PC-9 (cell line): ENCODE results near the gene SLC8A2. TPM values are rescaled to one million over a fixed set of nuclear protein-coding genes. Genes with fewer than 3 reads are reported as not detected.

Experiments
- BruUV-seq: library from RNA; stranded (reverse); fragments of 400-500 nt; replicated peaks from 2 replicates; lab custom pipeline; 2021; lab: Mats Ljungman, UMichigan
- CTCF ChIA-PET: fragments of 300-600 bp; sonication (Branson Sonifier 250); formaldehyde crosslinking; loops from one replicate; lab custom pipeline; 2022; ENCODE audit warnings: antibody characterized with exemption; lab: Charles Lee
- POLR2A ChIA-PET: fragments of 300-600 bp; sonication (Branson Sonifier 250); formaldehyde crosslinking; loops from one replicate; lab custom pipeline; 2022; ENCODE audit warnings: antibody characterized with exemption; ENCODE audit not compliant: unreplicated experiment; lab: Charles Lee
- DNase-seq, 2 experiments: peaks; one replicate each; pipeline versions ENCODE4 v3.0.0 to v3.0.0-alpha.2; 2015 to 2022; ENCODE audit warnings: mixed read lengths in 1 of 2
- H2AFZ ChIP-seq: fragments of 200-600 bp; sonication (generic); 2 replicates; pipeline ENCODE4 v1.8.1; 2017; ENCODE audit warnings: antibody characterized with exemption
- H3F3A ChIP-seq: fragments of 200-600 bp; sonication (generic); 2 replicates; pipeline ENCODE4 v1.8.1; 2017; ENCODE audit warnings: antibody characterized with exemption, mild to moderate bottlenecking, low read depth; ENCODE audit not compliant: insufficient read depth
- H3K27ac ChIP-seq: fragments of 200-600 bp; sonication (generic); 2 replicates; pipeline ENCODE4 v1.6.1; 2016; ENCODE audit warnings: mixed run types
- H3K27me3 ChIP-seq: fragments of 200-600 bp; sonication (generic); 2 replicates; pipeline ENCODE4 v1.6.1; 2016; ENCODE audit warnings: low read depth, mixed run types; ENCODE audit not compliant: insufficient read depth
- H3K36me3 ChIP-seq: fragments of 200-600 bp; sonication (generic); 2 replicates; pipeline ENCODE4 v1.6.1; 2016; ENCODE audit warnings: low read depth, mixed run types
- H3K4me1 ChIP-seq: fragments of 200-600 bp; sonication (generic); replicated peaks from 2 replicates; pipeline ENCODE4 v1.6.1; 2016; ENCODE audit warnings: mixed run types; ENCODE audit not compliant: insufficient read depth
- H3K4me2 ChIP-seq: fragments of 200-600 bp; sonication (generic); 2 replicates; pipeline ENCODE4 v1.6.1; 2017; ENCODE audit warnings: mixed run types
- H3K4me3 ChIP-seq: fragments of 200-600 bp; sonication (generic); 2 replicates; pipeline ENCODE4 v1.6.1; 2016; ENCODE audit warnings: mixed run types
- H3K79me2 ChIP-seq: fragments of 200-600 bp; sonication (generic); 2 replicates; pipeline ENCODE4 v1.6.1; 2017; ENCODE audit warnings: low read depth, mixed run types
- H3K9me2 ChIP-seq: fragments of 200-600 bp; sonication (generic); 2 replicates; pipeline ENCODE4 v1.8.1; 2017; ENCODE audit warnings: mild to moderate bottlenecking; ENCODE audit not compliant: insufficient read depth
- H3K9me3 ChIP-seq: fragments of 200-600 bp; sonication (generic); 2 replicates; pipeline ENCODE4 v1.8.1; 2016; ENCODE audit warnings: low read depth; ENCODE audit not compliant: insufficient read depth
- H4K20me1 ChIP-seq: fragments of 200-600 bp; sonication (generic); 2 replicates; pipeline ENCODE4 v1.8.1; 2017; ENCODE audit not compliant: insufficient read depth
- CTCF ChIP-seq: fragments of 200-600 bp; sonication (generic); conservative IDR thresholded peaks from 2 replicates; pipeline ENCODE4 v1.6.1; 2017; ENCODE audit warnings: mixed run types, antibody characterized with exemption, mild to moderate bottlenecking, moderate library complexity
- EZH2 ChIP-seq: fragments of 200-600 bp; sonication (generic); IDR thresholded peaks from 2 replicates; pipeline ENCODE4 v1.8.0; 2017; ENCODE audit warnings: antibody characterized with exemption, low read depth
- intact Hi-C: fragments of 100-400 bp; cut with micrococcal nuclease; formaldehyde crosslinking; loops from one replicate; pipeline ENCODE4 v1.10.0; 2022; ENCODE audit not compliant: unreplicated experiment
- total RNA-seq: library from RNA; stranded (reverse); gene quantifications from 2 replicates; pipeline ENCODE4 v1.2.3, GENCODE V29; 2021

The SLC8A2 gene
- total RNA-seq, 1 experiment from 2014 or later: not detected

- peaks cover 14% of the 10 kb centered on the region for H3K4me1 ChIP-seq
- H3K9me2 ChIP-seq: no peaks in the 10 kb centered on the region
- H4K20me1 ChIP-seq: peaks cover 10% of the 10 kb centered on the region
- no peaks in the 10 kb centered on the region for H3K36me3 ChIP-seq
- no peaks in the 10 kb centered on the region for H3K9me3 ChIP-seq
- H3K27me3 ChIP-seq: no peaks in the 10 kb centered on the region
- BruUV-seq: no TSS peak
- H3K4me2 ChIP-seq: no peak overlapping the region
- no peak overlapping the region for H2AFZ ChIP-seq
- no peaks in the 10 kb centered on the region for H3F3A ChIP-seq
- H3K27ac ChIP-seq: no peak overlapping the region
- POLR2A ChIA-PET: no interaction called here
- peaks cover 63% of the 10 kb centered on the region for H3K79me2 ChIP-seq
- H3K4me3 ChIP-seq: no peak overlapping the region
- TF ChIP-seq CTCF: no peak
- TF ChIP-seq EZH2: no peak
- intact Hi-C loops: loop anchor here (10.0 kb wide), 1 partner anchor 356 kb away; no protein-coding TSS in a partner anchor
- CTCF ChIA-PET: no interaction called here
- DNase-seq: no peak
Measured at GRCh38 chr19:47510516-47511127, 38.9 kb upstream of the SLC8A2 start.

GRCh38 chr19:47509973-47510372 is 38.3 kb upstream of the SLC8A2 start:
- Histone ChIP-seq H2AFZ (no peak overlapping the region), H3K4me2 (no peak overlapping the region), H4K20me1 (peaks cover 16% of the 10 kb centered on the region), H3K27me3 (no peaks in the 10 kb centered on the region), H3K4me3 (no peak overlapping the region), H3K4me1 (peaks cover 14% of the 10 kb centered on the region), H3K27ac (no peak overlapping the region), H3F3A (no peaks in the 10 kb centered on the region), H3K79me2 (peaks cover 63% of the 10 kb centered on the region), H3K9me2 (no peaks in the 10 kb centered on the region), H3K36me3 (no peaks in the 10 kb centered on the region), H3K9me3 (no peaks in the 10 kb centered on the region)
- intact Hi-C loops: loop anchor here (10.0 kb wide), 1 partner anchor 355 kb away; no protein-coding TSS in a partner anchor
- ChIA-PET CTCF (no interaction called here), POLR2A (no interaction called here)
- TF ChIP-seq CTCF (no peak), EZH2 (no peak)
- no TSS peak for BruUV-seq
- DNase-seq: no peak

- Histone ChIP-seq H3K9me2 (no peaks in the 10 kb centered on the region), H3K27ac (no peak overlapping the region), H3K36me3 (no peaks in the 10 kb centered on the region), H2AFZ (no peak overlapping the region), H3F3A (no peaks in the 10 kb centered on the region), H3K9me3 (no peaks in the 10 kb centered on the region), H3K79me2 (peaks cover 59% of the 10 kb centered on the region), H4K20me1 (peaks cover 21% of the 10 kb centered on the region), H3K27me3 (no peaks in the 10 kb centered on the region), H3K4me3 (no peak overlapping the region), H3K4me1 (peaks cover 14% of the 10 kb centered on the region), H3K4me2 (no peak overlapping the region)
- BruUV-seq: no TSS peak
- ChIA-PET POLR2A (interaction anchor here (0.6 to 0.7 kb wide), 2 partner anchors 13 to 44 kb away, joined by 4 to 6 read pairs; no protein-coding TSS in a partner anchor), CTCF (interaction anchor here (0.6 kb wide), 1 partner anchor 76 kb away, joined by 3 read pairs; no protein-coding TSS in a partner anchor)
- TF ChIP-seq EZH2 (no peak), CTCF (no peak)
- intact Hi-C loops: no loop called here
- DNase-seq: no peak
Measured at GRCh38 chr19:47509170-47509847, 37.6 kb upstream of the SLC8A2 start.
